Measurements from ENCODE around the gene GPR61. TPM values are rescaled to one million over a fixed set of nuclear protein-coding genes. Genes with fewer than 3 reads are reported as not detected.
A peak's percentile ranks its signal among the peaks of the same experiment; 100 is the strongest.

GPR61 gene
- under 1 TPM in 1 of 3 donors, not detected in 2; 0.25 TPM for total RNA-seq
- long read RNA-seq, donor 1: 0 reads
- long read RNA-seq, donor 2: 0 reads

GRCh38 chr1:109539676-109540075 is at the start of gene GPR61:
TSS of gene GPR61 (plus strand) at chr1:109539872. CDS start at chr1:109543023, 3,151 bp downstream.
- no peaks in the 10 kb centered on the region for H3K36me3 ChIP-seq (ENCODE audit: low read depth)
- ATAC-seq (no peak), DNase-seq (no peak)
- H3K4me3 ChIP-seq: no peak within 1 kb of the TSS
- H3K9me3 ChIP-seq: no peaks in the 10 kb centered on the region
- no peaks in the 10 kb centered on the region for H3K4me1 ChIP-seq (ENCODE audit: low read depth)
- TF ChIP-seq, protein P1, sequence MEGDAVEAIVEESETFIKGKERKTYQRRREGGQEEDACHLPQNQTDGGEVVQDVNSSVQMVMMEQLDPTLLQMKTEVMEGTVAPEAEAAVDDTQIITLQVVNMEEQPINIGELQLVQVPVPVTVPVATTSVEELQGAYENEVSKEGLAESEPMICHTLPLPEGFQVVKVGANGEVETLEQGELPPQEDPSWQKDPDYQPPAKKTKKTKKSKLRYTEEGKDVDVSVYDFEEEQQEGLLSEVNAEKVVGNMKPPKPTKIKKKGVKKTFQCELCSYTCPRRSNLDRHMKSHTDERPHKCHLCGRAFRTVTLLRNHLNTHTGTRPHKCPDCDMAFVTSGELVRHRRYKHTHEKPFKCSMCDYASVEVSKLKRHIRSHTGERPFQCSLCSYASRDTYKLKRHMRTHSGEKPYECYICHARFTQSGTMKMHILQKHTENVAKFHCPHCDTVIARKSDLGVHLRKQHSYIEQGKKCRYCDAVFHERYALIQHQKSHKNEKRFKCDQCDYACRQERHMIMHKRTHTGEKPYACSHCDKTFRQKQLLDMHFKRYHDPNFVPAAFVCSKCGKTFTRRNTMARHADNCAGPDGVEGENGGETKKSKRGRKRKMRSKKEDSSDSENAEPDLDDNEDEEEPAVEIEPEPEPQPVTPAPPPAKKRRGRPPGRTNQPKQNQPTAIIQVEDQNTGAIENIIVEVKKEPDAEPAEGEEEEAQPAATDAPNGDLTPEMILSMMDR (IDR thresholded peaks at IDR 0.05): no peak
- intact Hi-C loops (cut with DNase I, micrococcal nuclease): loop anchor here (5.0 to 10.0 kb wide), 4 partner anchors 95 to 445 kb away; partner anchors contain the start of genes AHCYL1 (in 1 of the 2) and EPS8L3 (in 1 of the 2)

DNA sequence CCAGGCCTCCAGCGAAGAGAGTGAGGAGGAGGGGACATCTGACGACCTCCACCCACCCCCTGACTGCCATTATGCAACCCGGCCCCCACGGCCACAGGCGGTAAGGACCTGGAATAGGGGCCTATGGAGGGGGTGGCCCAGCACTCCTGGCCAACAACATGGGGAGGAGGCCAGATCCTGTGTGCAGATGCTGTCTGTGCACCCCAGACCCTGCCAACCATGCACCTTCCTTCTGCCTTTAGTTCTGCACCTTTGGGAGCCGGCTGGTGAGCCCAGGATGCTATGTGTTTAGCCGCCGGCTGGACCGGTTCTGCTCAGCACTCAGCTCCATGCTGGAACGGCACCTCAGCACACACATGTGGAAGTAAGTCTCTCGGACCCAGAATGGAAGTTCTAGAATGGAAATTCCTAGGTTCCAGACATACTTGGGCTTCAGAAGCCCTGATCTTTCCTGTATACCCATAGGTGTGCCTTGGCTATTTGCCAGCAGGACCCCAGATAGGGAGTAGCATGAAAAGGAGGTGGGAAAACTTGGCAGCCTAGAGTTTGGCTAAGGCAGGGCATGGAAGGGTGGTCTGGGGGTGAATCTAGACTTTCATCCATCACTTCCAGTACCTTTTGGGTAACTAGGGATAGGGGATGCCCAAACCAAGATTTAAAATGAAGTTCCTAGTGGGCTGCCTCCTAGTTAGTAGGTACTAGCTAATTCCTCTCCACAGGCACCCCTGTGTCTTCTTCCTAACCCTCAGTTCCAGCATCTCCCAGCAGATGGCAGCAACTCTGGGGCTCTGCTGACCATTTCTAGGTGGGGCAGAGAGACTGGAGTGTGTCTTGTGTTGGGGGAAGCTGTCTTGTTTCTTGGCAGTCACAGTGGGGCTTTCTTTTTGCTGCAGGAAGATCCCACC is 49.4 kb upstream of the GPR61 start:
- peaks cover 6% of the 10 kb centered on the region for H3K4me1 ChIP-seq (ENCODE audit: low read depth)
- H3K9me3 ChIP-seq: no peaks in the 10 kb centered on the region
- intact Hi-C loops (cut with DNase I, micrococcal nuclease): loop anchor here in 1 of 2 donors (5.0 kb wide), 1 partner anchor 42 kb away; no protein-coding TSS in a partner anchor
- DNase-seq (peak in 2 of 3 donors; percentile 75 to 86), ATAC-seq (peak; percentile 56)
- no peak overlapping the region for H3K4me3 ChIP-seq
- TF ChIP-seq, protein P1 (IDR thresholded peaks at IDR 0.05): peak; percentile 84
- no peaks in the 10 kb centered on the region for H3K36me3 ChIP-seq (ENCODE audit: low read depth)

DNA sequence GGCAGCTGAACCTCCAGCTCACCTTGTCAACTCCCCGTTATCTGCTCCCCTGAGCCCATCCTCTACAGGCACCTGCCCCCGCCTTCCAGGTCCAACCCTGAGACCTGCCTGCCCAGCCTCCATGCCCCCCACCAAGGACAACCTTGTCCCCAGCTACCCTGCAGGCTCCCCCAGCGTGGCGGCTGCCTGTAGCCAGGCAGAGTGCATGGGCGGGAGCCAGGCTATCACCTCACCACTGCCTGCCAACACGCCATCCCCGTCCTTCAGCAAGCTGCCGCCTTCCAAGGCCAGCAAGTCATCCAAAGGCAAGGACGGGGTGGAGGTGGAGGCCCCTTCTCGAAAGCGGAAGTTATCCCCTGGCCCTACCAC is 48.8 kb upstream of the GPR61 start:
- DNase-seq (no peak), ATAC-seq (no peak)
- Histone ChIP-seq H3K36me3 (ENCODE audit: low read depth) (no peaks in the 10 kb centered on the region), H3K4me1 (ENCODE audit: low read depth) (peaks cover 7% of the 10 kb centered on the region), H3K9me3 (no peaks in the 10 kb centered on the region), H3K4me3 (no peak overlapping the region)
- intact Hi-C loops (cut with DNase I, micrococcal nuclease): loop anchor here in 1 of 2 donors (5.0 kb wide), 1 partner anchor 41 kb away; no protein-coding TSS in a partner anchor
- TF ChIP-seq, protein P1 (IDR thresholded peaks at IDR 0.05): no peak

DNA sequence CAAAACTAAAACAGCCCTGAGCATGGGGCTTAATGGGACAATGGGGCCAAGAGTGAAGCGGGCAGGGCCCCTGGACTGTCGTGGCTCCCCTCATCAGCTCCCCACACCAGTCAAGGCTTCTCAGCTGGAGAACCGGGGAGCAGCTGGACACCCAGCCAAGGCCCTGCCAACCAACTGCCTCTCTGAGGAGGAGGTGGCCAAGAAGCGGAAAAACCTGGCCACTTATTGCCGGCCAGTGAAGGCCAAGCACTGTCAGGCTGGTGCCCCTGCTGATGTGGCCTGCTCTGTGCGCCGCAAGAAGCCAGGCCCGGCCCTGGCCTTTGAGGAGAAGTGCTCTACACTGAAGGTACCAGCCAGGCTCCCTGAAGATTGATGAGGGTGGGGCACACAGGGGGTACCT is 48.3 kb upstream of the GPR61 start:
- intact Hi-C loops (cut with DNase I, micrococcal nuclease): loop anchor here in 1 of 2 donors (5.0 kb wide), 1 partner anchor 41 kb away; no protein-coding TSS in a partner anchor
- TF ChIP-seq, protein P1 (IDR thresholded peaks at IDR 0.05): no peak
- Histone ChIP-seq H3K36me3 (ENCODE audit: low read depth) (no peaks in the 10 kb centered on the region), H3K4me3 (no peak overlapping the region), H3K4me1 (ENCODE audit: low read depth) (peaks cover 7% of the 10 kb centered on the region), H3K9me3 (no peaks in the 10 kb centered on the region)
- DNase-seq (no peak), ATAC-seq (no peak)

DNA sequence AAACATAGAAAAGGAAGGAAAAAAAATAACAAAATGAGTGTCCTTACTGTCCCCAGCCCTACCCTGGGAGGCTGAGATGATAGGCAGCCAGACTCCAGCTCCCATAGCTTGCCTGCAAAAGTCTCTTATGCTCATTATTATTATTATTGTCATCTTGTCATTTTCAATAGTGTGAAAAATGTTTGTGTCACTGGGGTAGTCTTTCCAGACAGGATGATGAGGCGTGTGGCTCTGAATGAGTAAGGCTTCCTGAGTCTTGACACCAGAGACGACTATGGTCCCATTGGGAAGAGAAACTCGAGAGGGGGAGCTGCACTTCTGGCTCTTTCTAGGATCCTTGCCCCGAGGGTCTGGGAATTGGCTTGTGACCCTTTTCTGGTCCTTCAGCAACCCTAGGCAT is 46.9 kb upstream of the GPR61 start:
- no peak for ATAC-seq
- no peaks in the 10 kb centered on the region for H3K36me3 ChIP-seq (ENCODE audit: low read depth)

More for the DNA sequence above, 46.9 kb upstream of the GPR61 start:
- peaks cover 7% of the 10 kb centered on the region for H3K4me1 ChIP-seq (ENCODE audit: low read depth)
- TF ChIP-seq, protein P1 (IDR thresholded peaks at IDR 0.05): no peak
- H3K4me3 ChIP-seq: no peak overlapping the region
- DNase-seq: no peak
- intact Hi-C loops (cut with DNase I, micrococcal nuclease): loop anchor here in 1 of 2 donors (5.0 kb wide), 1 partner anchor 40 kb away; no protein-coding TSS in a partner anchor
- no peaks in the 10 kb centered on the region for H3K9me3 ChIP-seq

Data from mucosa of descending colon (tissue), 3 donors.